NOMO-1 (cell line): ENCODE measurements around the gene GSAP.

ENCODE experiments used
- DNase-seq, 2 experiments: peaks; one replicate each; lab custom pipeline; 2025; ENCODE audit not compliant: unreplicated experiment in 2 of 2; lab: John Stamatoyannopoulos, UW

GSAP gene

GRCh38 chr7:77438131-77438530 is 22.0 kb upstream of the GSAP start:
- DNase-seq: no peak

GRCh38 chr7:77434570-77435275 is 18.6 kb upstream of the GSAP start:
- no peak for DNase-seq

- DNase-seq: peak; percentile 49 to 55
Measured at GRCh38 chr7:77433901-77434300, 17.8 kb upstream of the GSAP start.

- no peak for DNase-seq
Measured at GRCh38 chr7:77430927-77431326, 14.8 kb upstream of the GSAP start.

GRCh38 chr7:77428777-77429231 is 12.7 kb upstream of the GSAP start:
- peak; percentile 44 to 78 for DNase-seq

- no peak for DNase-seq
Measured at GRCh38 chr7:77427996-77428603, 12.0 kb upstream of the GSAP start.

GRCh38 chr7:77426521-77427051 is 10.4 kb upstream of the GSAP start:
- DNase-seq: no peak

GRCh38 chr7:77426052-77426404 is 9.9 kb upstream of the GSAP start:
- DNase-seq: peak; percentile 66 to 82

- peak in 1 of 2 experiments; percentile 69 for DNase-seq
Measured at GRCh38 chr7:77425101-77426051, 9.2 kb upstream of the GSAP start.

- no peak for DNase-seq
Measured at GRCh38 chr7:77422500-77422899, 6.4 kb upstream of the GSAP start.

GRCh38 chr7:77420986-77421672 is 5.0 kb upstream of the GSAP start:
- no peak for DNase-seq

- DNase-seq: no peak
Measured at GRCh38 chr7:77420438-77420837, 4.3 kb upstream of the GSAP start.

GRCh38 chr7:77419102-77419501 is 3.0 kb upstream of the GSAP start:
- DNase-seq: no peak

- DNase-seq: no peak
Measured at GRCh38 chr7:77417801-77418200, 1.7 kb upstream of the GSAP start.

GRCh38 chr7:77416621-77417371 is 647 bp upstream of the GSAP start:
- DNase-seq: peak in 1 of 2 experiments; percentile 81

- no peak for DNase-seq
Measured at GRCh38 chr7:77415476-77415822, 700 bp downstream of the GSAP start.

GRCh38 chr7:77413861-77414424 is 2.2 kb downstream of the GSAP start:
- DNase-seq: no peak

- no peak for DNase-seq
Measured at GRCh38 chr7:77413128-77413527, 3.0 kb downstream of the GSAP start.

GRCh38 chr7:77409739-77410547 is 6.2 kb downstream of the GSAP start:
- DNase-seq: peak; percentile 99 to 100
